Hematopoietic multipotent progenitor cell treated with erythropoietin and hydrocortisone succinate and interleukin-3 and kit ligand, for 15 days (in vitro differentiated cells): Measurements from ENCODE around the gene BPIFB3.

Experiments used
- DNase-seq: peaks from one replicate; pipeline ENCODE4 v3.0.0-alpha.2; 2015; ENCODE audit warnings: low spot score

The BPIFB3 gene

DNA sequence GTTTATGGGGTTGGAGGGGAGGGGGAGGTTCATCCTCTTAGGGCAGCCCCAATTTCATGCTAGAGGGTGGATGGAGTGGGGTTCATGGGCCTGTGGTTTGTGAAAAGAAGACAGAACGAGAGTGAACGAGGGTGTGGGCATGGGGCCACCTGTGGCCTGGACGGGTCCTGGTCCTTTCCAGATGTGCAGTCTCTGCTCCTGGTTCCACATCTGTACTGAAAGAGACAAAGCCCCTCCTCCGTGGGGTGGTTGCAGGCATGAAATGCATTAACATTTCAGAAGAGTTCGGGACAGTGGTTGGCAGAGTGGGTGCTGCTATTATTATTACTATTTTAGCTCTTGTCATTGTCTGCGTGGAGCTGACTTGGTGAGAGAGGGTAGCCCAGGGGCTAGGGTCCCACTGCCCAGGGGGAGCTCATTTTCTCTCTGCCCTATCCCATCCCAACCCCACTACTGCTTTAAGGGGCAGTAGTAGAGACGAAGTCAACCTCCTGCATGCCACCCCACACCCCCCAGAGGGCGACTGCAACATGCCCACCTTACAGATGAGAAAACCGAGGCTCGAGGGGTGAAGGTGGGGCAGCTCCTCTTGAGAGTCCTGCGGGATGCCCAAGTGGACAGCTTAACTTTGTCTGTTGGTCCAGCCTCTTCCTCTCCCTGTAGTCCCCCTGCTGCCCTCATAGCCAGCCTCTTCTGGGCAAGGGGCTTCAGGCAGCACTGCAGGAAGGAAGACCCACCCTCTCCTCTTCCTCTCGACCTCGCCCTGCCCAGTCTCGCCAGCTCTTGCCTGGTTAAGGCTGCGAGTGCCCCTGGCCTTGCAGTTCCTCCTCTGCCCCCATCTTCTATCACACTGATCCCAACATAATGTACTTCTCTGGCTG is 37.8 kb upstream of the BPIFB3 start:
- DNase-seq: no peak

DNA sequence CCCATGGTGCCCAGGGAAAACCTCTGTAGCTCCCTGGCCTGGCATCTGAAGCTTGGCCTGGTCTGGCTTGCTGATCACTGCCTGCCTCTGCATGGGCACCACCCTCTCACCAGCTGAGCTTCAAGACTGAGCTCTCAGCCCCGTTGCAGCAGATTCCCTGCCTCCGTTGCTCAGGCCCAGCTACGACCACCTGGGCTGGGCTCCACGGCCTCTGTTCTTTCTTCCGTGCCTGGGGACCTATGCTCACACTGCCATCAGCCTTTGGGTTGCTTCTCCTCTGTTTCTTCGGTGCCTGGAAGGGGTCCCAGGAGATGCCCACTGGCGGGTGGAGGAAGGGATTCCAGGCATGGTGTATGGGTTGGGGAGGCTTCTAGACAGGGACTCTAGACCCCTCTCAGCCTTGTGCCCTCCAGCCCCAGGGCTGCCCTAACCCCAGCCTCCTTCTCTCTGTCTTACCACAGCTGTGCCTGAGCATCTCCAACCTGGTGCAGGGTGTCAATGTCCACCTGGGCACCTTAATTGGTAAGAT is 37.1 kb upstream of the BPIFB3 start:
- no peak for DNase-seq

DNA sequence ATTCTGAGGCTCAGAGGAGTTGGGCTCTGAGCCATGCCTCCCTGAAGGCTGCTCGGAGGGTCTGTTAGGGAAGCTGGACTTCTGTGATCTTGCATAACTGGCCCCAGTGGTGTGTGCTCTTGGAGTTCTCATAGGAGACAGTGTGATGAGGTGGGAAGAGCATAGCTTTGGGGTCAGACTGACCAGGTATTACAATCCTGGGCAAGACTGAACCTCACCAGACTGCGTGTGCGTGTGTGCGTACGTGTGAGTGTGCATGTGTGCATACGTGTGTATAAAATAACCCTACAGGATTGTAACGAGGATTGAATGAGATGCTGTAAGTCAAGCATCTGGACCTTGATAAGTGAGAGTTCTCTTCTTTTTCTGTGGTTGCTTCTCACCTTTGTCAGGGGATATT is 36.2 kb upstream of the BPIFB3 start:
- no peak for DNase-seq

DNA sequence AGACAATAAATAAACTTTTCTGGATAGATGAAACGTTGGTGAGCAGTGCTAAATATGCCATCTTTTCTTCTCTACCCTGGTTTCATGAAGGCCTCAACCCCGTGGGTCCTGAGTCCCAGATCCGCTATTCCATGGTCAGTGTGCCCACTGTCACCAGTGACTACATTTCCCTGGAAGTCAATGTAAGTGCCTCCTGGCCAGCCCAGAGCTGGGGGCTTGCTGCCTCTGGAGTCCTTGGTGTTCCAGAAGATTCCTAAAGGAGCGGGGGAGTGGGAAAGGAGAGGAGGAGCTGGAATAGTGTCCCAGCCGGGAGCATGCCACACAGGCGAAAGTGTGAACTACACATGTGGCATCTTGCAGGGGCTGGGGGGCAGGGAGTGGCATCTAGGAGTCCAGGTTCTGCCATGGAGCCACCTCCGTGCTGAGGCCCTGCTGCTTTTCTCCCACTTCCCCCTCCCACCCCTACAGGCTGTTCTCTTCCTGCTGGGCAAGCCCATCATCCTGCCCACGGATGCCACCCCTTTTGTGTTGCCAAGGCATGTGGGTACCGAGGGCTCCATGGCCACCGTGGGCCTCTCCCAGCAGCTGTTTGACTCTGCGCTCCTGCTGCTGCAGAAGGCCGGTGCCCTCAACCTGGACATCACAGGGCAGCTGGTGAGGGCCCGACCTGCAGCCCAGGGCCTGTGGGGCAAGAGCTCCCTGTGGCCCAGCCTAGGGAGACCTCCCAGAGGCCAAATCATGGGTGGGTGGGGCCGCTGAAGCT is 35.4 kb upstream of the BPIFB3 start:
- no peak for DNase-seq

DNA sequence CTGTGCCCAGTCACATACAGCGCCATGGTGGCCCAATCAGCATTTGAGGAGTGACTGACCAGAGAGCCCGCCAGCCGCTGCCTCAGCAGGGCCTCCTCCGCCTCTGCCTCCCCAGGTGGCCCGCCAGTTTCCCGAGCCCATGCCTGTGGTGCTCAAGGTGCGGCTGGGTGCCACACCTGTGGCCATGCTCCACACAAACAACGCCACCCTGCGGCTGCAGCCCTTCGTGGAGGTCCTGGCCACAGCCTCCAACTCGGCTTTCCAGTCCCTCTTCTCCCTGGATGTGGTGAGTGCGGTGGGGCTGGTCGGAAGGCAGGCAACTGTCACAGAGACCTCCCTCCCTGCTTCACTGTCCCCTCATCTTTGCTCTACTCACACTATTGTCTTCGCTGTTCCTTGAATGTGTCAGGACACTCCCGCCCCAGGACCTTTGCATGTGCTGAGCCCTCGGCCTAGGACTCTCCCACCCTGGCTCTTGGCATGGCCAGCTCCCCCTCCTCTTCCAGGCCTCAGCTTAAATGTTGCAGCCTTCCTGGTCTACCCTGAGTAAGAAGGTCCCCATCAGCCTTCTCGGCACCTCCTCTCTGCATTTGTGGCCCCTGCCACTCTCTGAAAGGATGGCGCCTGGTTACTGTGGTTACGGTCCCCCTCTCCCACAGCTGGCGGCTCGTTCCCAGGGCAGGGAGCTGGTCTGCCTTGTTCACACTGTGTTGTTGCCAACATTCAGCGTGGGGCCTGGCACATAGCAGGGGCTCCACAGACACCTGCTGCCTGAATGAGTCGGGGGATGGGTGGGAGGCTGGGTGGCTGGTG is 34.0 kb upstream of the BPIFB3 start:
- no peak for DNase-seq

DNA sequence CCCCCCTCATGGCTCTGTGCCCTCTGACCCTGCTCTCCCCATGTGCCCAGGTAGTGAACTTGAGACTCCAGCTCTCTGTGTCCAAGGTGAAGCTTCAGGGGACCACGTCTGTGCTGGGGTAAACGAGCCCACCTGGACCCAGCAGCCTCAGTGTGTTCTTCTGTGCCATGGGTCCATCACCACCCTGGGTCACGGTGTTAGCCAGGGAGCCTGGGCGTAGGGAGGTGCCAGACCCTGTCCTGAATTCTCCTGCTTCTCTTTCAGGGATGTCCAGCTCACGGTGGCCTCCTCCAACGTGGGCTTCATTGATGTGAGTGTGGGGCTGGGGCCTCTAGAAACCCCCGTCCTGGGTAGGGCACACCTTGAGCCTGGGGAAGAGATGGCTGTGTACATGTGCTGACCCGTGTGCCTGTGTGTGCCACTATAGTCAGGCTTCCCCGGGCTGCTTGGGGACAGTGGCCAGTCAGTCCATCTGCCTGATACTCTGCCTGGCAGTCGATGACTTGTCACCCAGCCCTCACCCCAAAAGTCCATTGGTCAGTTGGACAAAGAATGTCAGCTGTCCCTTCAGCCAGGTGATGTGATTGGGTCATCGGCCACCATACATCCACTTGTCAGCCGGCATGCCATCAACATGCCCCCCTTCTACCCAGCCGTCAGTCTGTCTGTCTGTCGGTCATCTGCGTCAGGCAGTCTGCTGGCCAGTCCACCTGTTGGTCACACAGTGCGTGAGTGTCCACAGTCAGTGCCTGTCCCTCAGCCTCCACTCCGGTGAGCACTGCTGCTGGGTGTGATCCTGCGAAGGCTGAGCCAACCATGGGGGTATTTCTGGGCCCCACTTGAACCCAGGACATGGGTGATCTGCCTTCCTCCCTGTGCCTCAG is 33.2 kb upstream of the BPIFB3 start:
- DNase-seq: no peak

DNA sequence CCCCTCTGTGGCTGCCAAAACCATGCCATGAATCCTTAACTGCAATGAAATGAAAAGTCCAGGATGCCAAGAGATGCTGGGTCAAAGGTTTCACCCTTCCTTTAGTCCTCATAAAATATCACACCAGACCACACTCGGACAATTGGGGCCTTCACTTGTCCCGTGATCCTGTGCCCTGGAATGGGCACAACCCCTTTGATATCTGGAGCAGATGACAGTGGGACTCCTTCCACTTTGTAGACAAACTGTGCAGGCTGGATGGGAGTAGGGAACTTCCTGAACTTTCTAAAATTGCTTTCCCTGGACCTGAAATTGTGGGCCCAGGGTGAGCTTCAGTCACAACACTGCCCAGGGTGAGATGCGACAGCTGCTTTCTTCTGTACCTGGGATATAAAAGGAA is 31.8 kb upstream of the BPIFB3 start:
- DNase-seq: no peak

DNA sequence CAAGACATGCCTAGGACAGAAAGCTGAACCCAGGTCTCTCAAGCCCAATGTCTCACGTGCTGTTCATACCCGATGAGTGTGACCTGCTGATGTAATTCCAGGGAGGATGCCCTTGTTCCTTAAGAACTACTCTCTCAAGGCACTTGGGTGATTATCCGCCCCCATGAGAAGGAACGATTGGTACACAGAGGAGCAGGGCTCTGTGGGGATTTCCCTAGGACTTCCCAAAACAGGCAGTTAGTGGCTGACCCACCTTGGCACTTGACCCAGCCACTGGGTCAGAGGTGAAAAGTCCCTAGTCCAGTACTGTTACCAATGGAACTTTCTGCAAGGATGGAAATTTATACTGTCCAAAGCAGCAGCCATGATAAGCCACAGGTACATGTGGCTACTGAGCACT is 31.4 kb upstream of the BPIFB3 start:
- DNase-seq: no peak

DNA sequence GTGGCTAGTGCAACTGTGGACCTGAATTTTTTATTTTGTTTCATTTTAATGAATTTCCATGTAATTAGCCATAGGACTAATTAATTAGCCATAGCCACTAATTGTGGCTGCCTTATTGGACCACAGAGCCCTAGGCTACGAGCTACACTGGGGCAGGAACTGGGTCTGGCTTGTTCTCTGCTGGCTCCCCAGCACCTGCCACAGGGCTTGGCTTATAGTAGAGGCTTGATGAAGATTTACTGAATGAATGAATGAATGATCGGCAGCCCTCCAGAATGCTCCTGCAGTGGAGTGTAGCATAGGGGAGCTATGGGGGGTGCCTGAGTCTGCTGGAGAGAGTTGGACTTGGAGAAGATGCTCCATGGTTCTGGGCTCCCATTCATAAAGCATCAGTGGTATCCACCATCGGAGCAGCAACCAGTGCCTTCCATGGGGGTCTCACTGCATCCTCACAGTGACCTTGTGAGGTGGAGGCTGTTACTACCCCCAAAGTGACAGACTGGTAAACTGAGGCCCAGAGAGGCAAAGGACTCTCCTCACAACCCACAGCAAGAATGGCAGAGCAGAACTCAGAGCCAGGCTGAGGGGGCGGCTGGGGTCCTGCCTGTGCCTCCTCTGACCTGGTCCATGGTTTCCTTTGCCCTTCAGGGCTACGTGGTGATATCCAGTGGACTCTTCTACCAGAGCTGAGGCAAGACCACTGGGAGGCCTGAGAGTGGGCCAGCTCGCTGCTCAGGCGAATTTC is 30.8 kb upstream of the BPIFB3 start:
- DNase-seq: no peak

DNA sequence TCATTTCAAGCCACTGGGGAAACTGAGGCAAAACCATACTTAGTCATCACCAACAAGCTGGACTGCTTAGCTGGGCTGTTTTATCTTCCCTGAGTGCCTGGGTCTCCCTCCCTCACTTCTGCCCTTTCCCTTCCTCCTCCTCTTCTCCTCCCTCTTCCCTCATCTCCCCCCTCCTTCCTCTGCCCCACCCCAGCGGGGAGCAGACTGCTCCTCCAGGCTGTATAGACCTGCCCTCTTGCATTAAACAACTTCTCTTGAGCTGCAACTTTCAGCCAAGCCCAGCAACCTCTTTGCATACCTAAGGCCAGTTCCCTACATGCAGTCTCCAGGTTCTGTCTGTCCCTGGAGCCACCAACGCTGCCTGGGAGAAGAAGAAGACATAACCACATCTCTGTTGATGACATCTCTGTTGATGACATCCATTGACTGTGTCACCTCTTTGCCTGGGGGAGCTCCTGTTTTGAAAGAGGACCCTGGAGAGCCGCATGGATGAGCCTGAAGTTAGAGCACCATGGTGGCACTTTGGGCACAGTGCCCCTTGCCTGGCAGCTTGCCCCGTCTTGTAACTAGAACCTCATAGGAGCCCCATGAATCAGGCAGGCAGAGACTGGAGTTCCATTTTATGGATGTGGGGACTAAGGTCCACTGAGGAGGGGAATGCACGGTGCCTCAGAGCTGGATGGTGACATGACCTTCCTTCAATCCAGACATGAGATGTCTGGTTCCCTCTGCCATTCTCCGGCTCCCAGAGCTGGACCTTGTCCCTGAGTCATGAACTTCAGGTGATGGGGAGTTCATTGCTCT is 30.1 kb upstream of the BPIFB3 start:
- no peak for DNase-seq

DNA sequence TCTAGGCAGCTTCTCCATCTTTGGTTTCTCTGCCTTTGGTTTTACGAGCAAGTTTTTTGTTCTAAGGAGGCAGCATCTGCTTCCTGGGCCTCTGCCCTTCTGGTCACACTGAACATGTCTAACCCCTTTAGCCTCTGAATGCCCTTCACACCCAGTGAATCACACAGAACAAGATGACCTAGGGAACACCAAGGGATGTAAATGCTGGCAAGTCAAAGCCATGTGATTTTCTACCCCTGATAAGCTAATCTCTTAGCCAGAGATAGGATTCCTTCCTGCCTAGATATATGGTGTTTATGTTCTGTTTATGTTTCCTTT is 29.5 kb upstream of the BPIFB3 start:
- no peak for DNase-seq

DNA sequence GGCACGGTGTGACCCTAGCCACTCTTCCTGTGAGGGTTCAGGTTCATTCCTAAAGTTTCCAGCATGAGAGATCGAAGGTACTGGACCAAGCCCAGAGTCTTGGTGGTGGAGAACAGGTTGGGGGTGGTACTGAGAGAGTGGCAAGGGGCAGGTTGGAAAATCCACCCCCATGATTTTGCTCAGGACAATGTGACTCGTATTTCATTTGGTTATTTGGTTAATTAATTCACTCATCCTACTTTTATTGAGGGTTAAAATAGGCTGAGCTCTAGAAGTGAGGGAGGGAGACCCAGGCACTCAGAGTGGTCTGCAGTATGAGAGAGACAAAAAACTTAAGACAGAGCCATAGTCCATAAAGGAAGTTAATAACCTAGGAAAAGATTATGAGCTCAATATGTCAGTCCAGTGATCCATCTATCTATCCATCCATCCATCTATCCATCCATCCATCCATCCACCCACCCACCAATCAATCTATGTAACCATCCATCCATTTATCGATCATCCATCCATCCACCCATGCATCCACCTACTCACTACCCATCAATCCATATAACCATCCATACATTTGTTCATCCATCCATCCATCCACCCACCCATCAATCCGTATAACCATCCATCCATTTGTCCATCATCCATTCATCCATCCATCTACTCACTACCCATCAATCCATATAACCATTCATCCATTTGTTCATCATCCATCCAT is 28.9 kb upstream of the BPIFB3 start:
- no peak for DNase-seq

DNA sequence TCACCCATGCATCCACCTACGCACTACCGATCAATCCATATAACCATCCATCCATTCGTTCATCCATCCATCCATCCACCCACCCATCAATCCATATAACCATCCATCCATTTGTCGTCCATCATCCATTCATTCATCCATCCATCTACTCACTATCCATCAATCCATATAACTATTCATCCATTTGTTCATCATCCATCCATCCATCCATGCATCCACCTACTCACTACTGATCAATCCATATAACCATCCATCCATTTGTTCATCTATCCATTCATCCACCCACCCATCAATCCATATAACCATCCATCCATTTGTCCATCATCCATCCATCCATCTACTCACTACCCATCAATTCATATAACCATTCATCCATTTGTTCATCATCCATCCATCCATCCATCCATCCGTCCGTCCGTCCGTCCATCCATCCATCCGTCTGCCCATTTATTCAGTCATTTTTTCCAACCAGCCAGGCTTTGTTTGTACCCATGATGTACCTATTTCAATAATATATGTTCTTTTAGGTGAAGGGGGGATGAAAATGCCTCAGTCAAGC is 28.3 kb upstream of the BPIFB3 start:
- no peak for DNase-seq

DNA sequence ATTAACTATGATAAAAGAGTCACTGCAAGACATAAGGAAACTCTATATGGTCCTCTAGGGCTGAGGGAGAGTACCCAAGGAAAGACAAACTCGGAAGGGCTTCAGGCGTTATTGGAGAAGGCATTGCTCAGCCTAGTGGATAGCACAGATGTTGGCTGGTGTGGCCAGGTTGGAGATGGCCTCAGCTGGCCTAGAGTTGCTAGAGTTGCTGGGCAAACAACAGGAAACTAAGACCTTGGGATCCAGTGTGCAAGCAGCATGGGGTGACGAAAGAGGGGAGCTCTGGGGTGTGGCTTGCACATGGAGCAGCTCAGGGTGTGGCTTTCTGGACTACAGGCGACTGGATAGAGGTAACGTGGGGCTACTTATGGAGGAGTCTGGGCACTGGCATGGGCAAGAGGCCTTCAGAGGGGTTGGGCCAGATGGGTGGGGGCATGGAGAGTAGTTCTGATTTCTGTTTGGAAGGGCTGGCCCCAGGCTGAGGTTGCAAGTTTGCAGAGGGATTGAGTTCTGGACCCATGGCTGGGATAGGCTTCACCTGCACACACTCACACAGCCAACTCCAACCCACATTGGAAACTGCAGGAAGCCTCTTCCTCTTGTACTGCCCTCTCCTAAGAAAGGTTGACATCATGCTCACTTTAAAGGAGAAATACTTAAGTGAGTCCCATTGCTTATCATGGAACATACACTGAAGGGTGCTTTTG is 27.5 kb upstream of the BPIFB3 start:
- DNase-seq: no peak

DNA sequence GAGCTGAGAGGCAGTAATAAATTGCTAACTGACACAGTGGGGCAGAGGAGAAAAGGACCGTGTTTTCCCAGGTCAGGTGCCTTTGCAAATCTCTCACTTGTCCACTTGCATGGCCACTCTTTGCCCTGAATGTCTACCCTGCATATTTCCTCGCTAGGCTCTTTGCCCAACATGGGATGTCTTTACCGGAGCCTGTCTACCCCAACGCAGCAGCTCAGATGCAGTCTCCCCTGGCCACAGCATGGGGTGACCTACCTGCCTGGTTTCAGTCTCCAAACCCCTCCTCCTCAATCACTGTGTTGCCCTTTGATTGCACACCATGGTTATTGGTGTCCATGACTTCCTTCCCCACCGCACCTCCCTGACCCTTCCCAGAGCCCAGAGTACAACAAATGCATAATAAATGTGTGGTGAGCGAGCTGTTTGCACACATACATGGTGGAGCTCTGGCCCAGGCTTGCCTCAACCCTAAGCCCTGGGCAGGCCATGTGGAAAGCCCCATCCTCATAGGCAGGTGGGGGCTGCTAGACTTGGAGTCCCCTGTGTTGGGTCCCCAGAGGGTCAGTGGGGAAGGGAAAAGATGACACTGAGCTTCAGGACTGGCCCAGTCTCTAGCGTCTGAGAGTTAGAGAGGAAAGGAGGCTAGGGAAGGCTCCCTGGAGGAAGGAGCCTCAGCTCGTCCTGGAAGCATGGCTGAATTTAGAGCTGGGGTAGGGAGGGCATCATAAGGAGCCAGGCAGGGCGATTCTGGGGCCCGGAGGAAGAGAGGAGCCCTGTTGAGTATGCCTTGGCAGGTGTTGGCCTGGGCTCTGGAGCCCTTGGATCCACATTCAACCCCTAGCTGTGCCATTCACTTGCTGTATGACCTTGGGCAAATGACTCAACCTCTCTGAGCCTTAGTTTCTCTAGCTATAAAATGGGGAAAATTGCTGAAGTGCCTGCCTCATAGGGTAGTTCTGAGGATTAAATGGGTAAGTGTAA is 26.6 kb upstream of the BPIFB3 start:
- no peak for DNase-seq

DNA sequence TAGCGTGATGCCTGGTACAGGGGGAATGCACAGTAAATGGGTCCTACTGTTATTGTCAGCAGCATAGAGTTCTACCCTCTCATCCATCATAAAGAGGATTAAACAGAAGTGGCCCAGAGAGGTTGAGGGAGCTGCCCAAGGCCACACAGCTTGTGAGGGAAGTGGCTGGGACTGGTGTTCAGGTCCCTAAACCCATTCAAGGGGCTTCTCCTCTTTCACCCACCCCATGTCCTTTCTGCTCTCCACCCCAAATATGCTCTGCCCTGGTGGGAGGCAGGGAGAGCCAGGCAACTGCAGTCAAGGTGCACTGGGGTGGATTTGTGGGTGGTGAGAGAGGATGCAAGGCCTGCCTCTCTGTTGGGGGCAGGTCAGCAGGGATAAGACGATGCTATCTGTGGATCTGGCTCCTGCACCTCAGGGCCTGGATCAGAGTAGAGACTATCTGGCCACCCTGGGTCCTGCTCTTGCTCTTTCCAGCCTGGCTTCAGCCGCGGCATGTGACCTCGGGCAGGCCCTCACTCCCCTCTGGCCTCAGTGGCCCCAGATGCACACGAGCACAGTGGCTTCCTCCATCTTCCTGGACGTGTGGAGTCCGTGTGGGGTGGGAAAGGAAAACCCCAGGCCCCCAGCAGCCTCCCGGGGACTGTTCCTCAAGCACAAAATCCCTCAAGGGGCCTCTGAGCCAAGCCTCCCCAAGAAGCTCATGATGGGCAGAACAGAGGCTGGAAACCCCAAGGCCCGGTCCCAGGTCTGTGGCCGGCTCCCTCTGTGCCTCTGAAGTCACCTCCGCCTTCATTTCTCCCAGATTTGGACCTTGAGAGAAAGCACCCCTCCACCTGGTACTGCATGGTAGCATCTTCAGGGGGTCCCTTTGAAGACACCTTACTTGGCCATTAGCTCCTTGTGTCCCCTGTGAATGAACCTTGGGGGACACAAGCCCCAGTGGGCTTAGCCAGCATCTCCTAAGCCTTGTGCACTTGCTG is 25.6 kb upstream of the BPIFB3 start:
- DNase-seq: no peak
